IPS DF 6.9 (cell line): ENCODE measurements around the gene MAP3K2.

ENCODE experiments used
- DNase-seq: peaks from one replicate; pipeline ENCODE4 v3.0.0-alpha.2; 2013; ENCODE audit warnings: low read depth, low spot score
- H3K27ac ChIP-seq: one replicate; pipeline ENCODE4 v1.5.1; 2013; ENCODE audit warnings: low read length, control low read depth
- H3K27me3 ChIP-seq: 2 replicates; pipeline ENCODE4 v1.6.1; 2013; ENCODE audit warnings: mild to moderate bottlenecking, low read length; ENCODE audit not compliant: control insufficient read depth, insufficient read depth
- H3K36me3 ChIP-seq: 2 replicates; pipeline ENCODE4 v1.6.1; 2013; ENCODE audit warnings: low read length; ENCODE audit not compliant: control insufficient read depth, insufficient read depth
- H3K4me1 ChIP-seq: 2 replicates; pipeline ENCODE4 v1.6.1; 2013; ENCODE audit warnings: low read length; ENCODE audit not compliant: control insufficient read depth, insufficient read depth
- H3K4me3 ChIP-seq: 2 replicates; pipeline ENCODE4 v1.5.1; 2013; ENCODE audit warnings: mild to moderate bottlenecking, low read length
- H3K9me3 ChIP-seq: 2 replicates; pipeline ENCODE4 v1.6.1; 2013; ENCODE audit warnings: low read length, inconsistent platforms; ENCODE audit not compliant: control insufficient read depth, insufficient read depth
- WGBS: extraction: QIAGEN DNeasy Blood & Tissue Kit; methylation state at CpG from one replicate; pipeline ENCODE4 v1.1.7; 2013; ENCODE audit warnings: mixed read lengths, missing lambda C conversion rate; ENCODE audit not compliant: insufficient read length, insufficient coverage; 5-methylcytosine and 5-hydroxymethylcytosine counted together

Gene MAP3K2

GRCh38 chr2:127426501-127427354 is 39.0 kb upstream of the MAP3K2 start:
- Histone ChIP-seq H3K4me3 (no peak overlapping the region), H3K4me1 (no peaks in the 10 kb centered on the region), H3K27ac (no peak overlapping the region), H3K36me3 (no peaks in the 10 kb centered on the region), H3K27me3 (peaks cover 2% of the 10 kb centered on the region; the same call in 1 of the 2 replicates), H3K9me3 (no peaks in the 10 kb centered on the region)
- WGBS, result no CpG with 5 or more reads among the region's 10 CpGs
- DNase-seq, result no peak

- no peak for DNase-seq
- no CpG with 5 or more reads among the region's 16 CpGs for WGBS
- H3K27ac ChIP-seq, result no peak overlapping the region
Observed at GRCh38 chr2:127425540-127426490, 38.0 kb upstream of the MAP3K2 start.

GRCh38 chr2:127424598-127425520 is 37.1 kb upstream of the MAP3K2 start:
- Histone ChIP-seq H3K27me3 (peaks cover 2% of the 10 kb centered on the region; the same call in 1 of the 2 replicates), H3K9me3 (no peaks in the 10 kb centered on the region), H3K4me3 (no peak overlapping the region), H3K27ac (no peak overlapping the region), H3K36me3 (no peaks in the 10 kb centered on the region), H3K4me1 (no peaks in the 10 kb centered on the region)
- no CpG with 5 or more reads among the region's 13 CpGs for WGBS
- no peak for DNase-seq

More at GRCh38 chr2:127425540-127426490, 38.0 kb upstream of the MAP3K2 start:
- Histone ChIP-seq H3K9me3 (no peaks in the 10 kb centered on the region), H3K36me3 (no peaks in the 10 kb centered on the region), H3K4me3 (no peak overlapping the region), H3K27me3 (peaks cover 2% of the 10 kb centered on the region; the same call in 1 of the 2 replicates), H3K4me1 (no peaks in the 10 kb centered on the region)

GRCh38 chr2:127423880-127424279 is 36.1 kb upstream of the MAP3K2 start:
- peaks cover 2% of the 10 kb centered on the region; the same call in 1 of the 2 replicates for H3K27me3 ChIP-seq
- no peaks in the 10 kb centered on the region for H3K9me3 ChIP-seq
- H3K36me3 ChIP-seq, result no peaks in the 10 kb centered on the region
- no CpG with 5 or more reads among the region's 1 CpG for WGBS
- no peaks in the 10 kb centered on the region for H3K4me1 ChIP-seq
- no peak overlapping the region; the same call in 1 of the 2 replicates for H3K4me3 ChIP-seq
- H3K27ac ChIP-seq, result no peak overlapping the region
- no peak for DNase-seq

GRCh38 chr2:127423478-127423843 is 35.7 kb upstream of the MAP3K2 start:
- DNase-seq, result no peak
- no peaks in the 10 kb centered on the region for H3K36me3 ChIP-seq
- H3K27ac ChIP-seq, result no peak overlapping the region
- H3K4me3 ChIP-seq, result peak overlapping the region; percentile 46; the same call in 1 of the 2 replicates
- H3K27me3 ChIP-seq, result peaks cover 2% of the 10 kb centered on the region; the same call in 1 of the 2 replicates
- no CpG with 5 or more reads among the region's 29 CpGs for WGBS
- no peaks in the 10 kb centered on the region for H3K9me3 ChIP-seq
- H3K4me1 ChIP-seq, result no peaks in the 10 kb centered on the region

- Histone ChIP-seq H3K36me3 (no peaks in the 10 kb centered on the region), H3K27ac (no peak overlapping the region), H3K4me3 (peak overlapping the region; percentile 46; the same call in 1 of the 2 replicates), H3K9me3 (no peaks in the 10 kb centered on the region), H3K27me3 (peaks cover 2% of the 10 kb centered on the region; the same call in 1 of the 2 replicates), H3K4me1 (no peaks in the 10 kb centered on the region)
- DNase-seq, result no peak
- no CpG with 5 or more reads among the region's 73 CpGs for WGBS
Observed at GRCh38 chr2:127422559-127423477, 35.0 kb upstream of the MAP3K2 start.

- WGBS, result no CpG with 5 or more reads among the region's 16 CpGs
Observed at GRCh38 chr2:127421871-127422558, 34.2 kb upstream of the MAP3K2 start.

GRCh38 chr2:127421116-127421800 is 33.5 kb upstream of the MAP3K2 start:
- no peak overlapping the region for H3K27ac ChIP-seq
- H3K9me3 ChIP-seq, result no peaks in the 10 kb centered on the region
- H3K4me3 ChIP-seq, result no peak overlapping the region
- peaks cover 9% of the 10 kb centered on the region; the same call in 1 of the 2 replicates for H3K27me3 ChIP-seq
- no peak for DNase-seq
- no peaks in the 10 kb centered on the region for H3K36me3 ChIP-seq
- no peaks in the 10 kb centered on the region for H3K4me1 ChIP-seq
- no CpG with 5 or more reads among the region's 15 CpGs for WGBS

More at GRCh38 chr2:127421871-127422558, 34.2 kb upstream of the MAP3K2 start:
- no peak overlapping the region for H3K27ac ChIP-seq
- no peaks in the 10 kb centered on the region for H3K36me3 ChIP-seq
- no peaks in the 10 kb centered on the region for H3K4me1 ChIP-seq
- H3K4me3 ChIP-seq, result no peak overlapping the region
- DNase-seq, result no peak
- H3K9me3 ChIP-seq, result no peaks in the 10 kb centered on the region
- peaks cover 5% of the 10 kb centered on the region; the same call in 1 of the 2 replicates for H3K27me3 ChIP-seq
